Measurements from ENCODE around the gene TTC28. TPM values are rescaled to one million over a fixed set of nuclear protein-coding genes. Genes with fewer than 3 reads are reported as not detected.

TTC28 gene
- total and polyA plus RNA-seq, 10 of the 15 experiments (the other 5 are each of a cell fraction or from before 2014, with no cell fraction given) = 0.15 to 8.4 (median 1.4) TPM

DNA sequence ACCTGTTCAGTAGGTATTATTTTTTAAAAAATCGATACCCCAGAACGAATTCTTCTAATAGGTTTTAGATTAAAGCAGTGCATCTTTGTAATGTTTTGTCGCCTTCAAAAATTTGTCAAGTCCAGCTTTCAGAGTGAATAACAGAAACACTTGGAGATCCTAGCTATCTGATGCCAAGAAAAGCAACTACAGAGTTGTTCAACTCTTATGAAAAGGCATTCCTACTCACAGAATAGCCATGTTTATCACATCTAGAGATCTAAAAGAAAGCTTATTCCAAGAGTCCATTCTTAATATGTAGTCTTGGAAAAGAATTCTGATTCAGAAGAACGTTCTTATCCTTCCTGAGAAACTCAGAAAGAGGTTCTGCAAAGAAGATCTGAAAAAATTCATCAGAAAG, 268.5 kb downstream of the TTC28 start:
- CTCF ChIA-PET = no interaction called here
- no peak overlapping the region for H3K9ac ChIP-seq (ENCODE audit: control insufficient read depth, insufficient read depth, low read length)
- H2AFZ ChIP-seq (ENCODE audit: control insufficient read depth, low read depth, low read length) = no peak overlapping the region
- POLR2A ChIA-PET = no interaction called here
- in situ Hi-C loops (cut with MboI) (no loop called here), intact Hi-C loops (cut with micrococcal nuclease; ENCODE audit: unreplicated experiment) (no loop called here)
- SMC1A ChIA-PET (ENCODE audit: uncharacterized antibody, unreplicated experiment) = no interaction called here
- no peaks in the 10 kb centered on the region for H3K79me2 ChIP-seq (ENCODE audit: control insufficient read depth, insufficient read depth, low read length)
- BruUV-seq (replicated peaks) = no TSS peak
- no peaks in the 10 kb centered on the region for H3K27me3 ChIP-seq (replicated peaks in 1 of 2; ENCODE audit: control insufficient read depth in 2 of 2, insufficient read depth in 2 of 2, low read length in 1 of 2)
- no peak for ATAC-seq
- H3K36me3 ChIP-seq (ENCODE audit: control insufficient read depth in 2 of 2, insufficient read depth in 2 of 2, low read length in 1 of 2) = no peaks in the 10 kb centered on the region
- no peak overlapping the region for H3K4me2 ChIP-seq (ENCODE audit: control insufficient read depth, insufficient read depth)
- H3K4me3 ChIP-seq = no peak overlapping the region
- no peaks in the 10 kb centered on the region for H3K4me1 ChIP-seq (ENCODE audit: control insufficient read depth, insufficient read depth, low read length)
- 8% methylated on average over 4 of the region's 4 CpGs for WGBS (ENCODE audit: insufficient coverage, insufficient replicate concordance, low lambda C conversion rate, missing lambda C conversion rate)
- TF ChIP-seq YBX1 (IDR thresholded peaks at IDR 0.05) = no peak
- no peak for TF ChIP-seq IKZF1 (conservative IDR thresholded peaks at IDR 0.05)
- no peak for TF ChIP-seq GABPA (IDR thresholded peaks at IDR 0.05; ENCODE audit: low read depth)
- no peak for TF ChIP-seq ZNF384 (IDR thresholded peaks at IDR 0.05; ENCODE audit: borderline replicate concordance, low read depth, low read length)
- no peak for TF ChIP-seq TCF3 (IDR thresholded peaks at IDR 0.05; ENCODE audit: borderline replicate concordance, insufficient read depth, low read depth, low read length)
- TF ChIP-seq BRCA1 (IDR thresholded peaks at IDR 0.05; ENCODE audit: low read depth, low read length) = no peak
- TF ChIP-seq, protein P1, sequence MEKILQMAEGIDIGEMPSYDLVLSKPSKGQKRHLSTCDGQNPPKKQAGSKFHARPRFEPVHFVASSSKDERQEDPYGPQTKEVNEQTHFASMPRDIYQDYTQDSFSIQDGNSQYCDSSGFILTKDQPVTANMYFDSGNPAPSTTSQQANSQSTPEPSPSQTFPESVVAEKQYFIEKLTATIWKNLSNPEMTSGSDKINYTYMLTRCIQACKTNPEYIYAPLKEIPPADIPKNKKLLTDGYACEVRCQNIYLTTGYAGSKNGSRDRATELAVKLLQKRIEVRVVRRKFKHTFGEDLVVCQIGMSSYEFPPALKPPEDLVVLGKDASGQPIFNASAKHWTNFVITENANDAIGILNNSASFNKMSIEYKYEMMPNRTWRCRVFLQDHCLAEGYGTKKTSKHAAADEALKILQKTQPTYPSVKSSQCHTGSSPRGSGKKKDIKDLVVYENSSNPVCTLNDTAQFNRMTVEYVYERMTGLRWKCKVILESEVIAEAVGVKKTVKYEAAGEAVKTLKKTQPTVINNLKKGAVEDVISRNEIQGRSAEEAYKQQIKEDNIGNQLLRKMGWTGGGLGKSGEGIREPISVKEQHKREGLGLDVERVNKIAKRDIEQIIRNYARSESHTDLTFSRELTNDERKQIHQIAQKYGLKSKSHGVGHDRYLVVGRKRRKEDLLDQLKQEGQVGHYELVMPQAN (conservative IDR thresholded peaks at IDR 0.05) = no peak
- TF ChIP-seq POLR2AphosphoS5 (IDR thresholded peaks at IDR 0.05; ENCODE audit: low read length) = no peak
- TF ChIP-seq, protein P2, sequence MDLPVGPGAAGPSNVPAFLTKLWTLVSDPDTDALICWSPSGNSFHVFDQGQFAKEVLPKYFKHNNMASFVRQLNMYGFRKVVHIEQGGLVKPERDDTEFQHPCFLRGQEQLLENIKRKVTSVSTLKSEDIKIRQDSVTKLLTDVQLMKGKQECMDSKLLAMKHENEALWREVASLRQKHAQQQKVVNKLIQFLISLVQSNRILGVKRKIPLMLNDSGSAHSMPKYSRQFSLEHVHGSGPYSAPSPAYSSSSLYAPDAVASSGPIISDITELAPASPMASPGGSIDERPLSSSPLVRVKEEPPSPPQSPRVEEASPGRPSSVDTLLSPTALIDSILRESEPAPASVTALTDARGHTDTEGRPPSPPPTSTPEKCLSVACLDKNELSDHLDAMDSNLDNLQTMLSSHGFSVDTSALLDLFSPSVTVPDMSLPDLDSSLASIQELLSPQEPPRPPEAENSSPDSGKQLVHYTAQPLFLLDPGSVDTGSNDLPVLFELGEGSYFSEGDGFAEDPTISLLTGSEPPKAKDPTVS (IDR thresholded peaks at IDR 0.05; ENCODE audit: low read depth, low read length) = no peak
- TF ChIP-seq BACH1 (IDR thresholded peaks at IDR 0.05; ENCODE audit: borderline replicate concordance) = no peak
- no peak for TF ChIP-seq CHD1 (IDR thresholded peaks at IDR 0.05; ENCODE audit: low read depth, low read length)
- no peak for TF ChIP-seq SREBF1 (IDR thresholded peaks at IDR 0.05; ENCODE audit: low read length)
- no peak for TF ChIP-seq MEF2B (IDR thresholded peaks at IDR 0.05; ENCODE audit: partially characterized antibody, poor library complexity, severe bottlenecking)
- TF ChIP-seq FOXK2 (IDR thresholded peaks at IDR 0.05) = no peak
- no peaks in the 10 kb centered on the region for H3K9me3 ChIP-seq (replicated peaks; ENCODE audit: control insufficient read depth, insufficient read depth, low read length)
- no peak overlapping the region for H3K27ac ChIP-seq (ENCODE audit: control insufficient read depth, insufficient read depth)
- RAD21 ChIA-PET (ENCODE audit: unreplicated experiment) = no interaction called here
- no peak for FAIRE-seq
- no peaks in the 10 kb centered on the region for H4K20me1 ChIP-seq (ENCODE audit: control insufficient read depth, insufficient read depth)
- DNase-seq (ENCODE audit: low read depth, low spot score) = no peak

Measured in GM12878 (cell line).